Mucosa of rectum (tissue), 2 donors: ENCODE measurements around the gene SORCS1.

ENCODE experiments used
- H3K27ac ChIP-seq, 2 donors: one replicate each; pipeline ENCODE4 v1.7.0; 2013; ENCODE audit warnings: inconsistent platforms in 2 of 2, low read depth in 2 of 2, low read length in 2 of 2
- H3K27me3 ChIP-seq, 2 donors: one replicate each; pipeline ENCODE4 v1.7.0; 2013; ENCODE audit warnings: low read length in 2 of 2; ENCODE audit not compliant: control insufficient read depth in 2 of 2, insufficient read depth in 2 of 2
- H3K36me3 ChIP-seq, 2 donors: one replicate each; pipeline ENCODE4 v1.7.0; 2013; ENCODE audit warnings: low read length in 2 of 2; ENCODE audit not compliant: control insufficient read depth in 2 of 2, insufficient read depth in 2 of 2
- H3K4me1 ChIP-seq, 2 donors: one replicate each; pipeline ENCODE4 v1.7.0; 2013; ENCODE audit warnings: low read length in 2 of 2, mild to moderate bottlenecking in 1 of 2; ENCODE audit not compliant: control insufficient read depth in 2 of 2, insufficient read depth in 2 of 2
- H3K4me3 ChIP-seq, 2 donors: one replicate each; pipeline ENCODE4 v1.7.0; 2013; ENCODE audit warnings: low read length in 2 of 2
- H3K9ac ChIP-seq, 2 donors: one replicate each; pipeline ENCODE4 v1.7.0; 2013; ENCODE audit warnings: low read length in 2 of 2, low read depth in 1 of 2, mild to moderate bottlenecking in 1 of 2
- H3K9me3 ChIP-seq, 2 donors: one replicate each; pipeline ENCODE4 v1.7.0; 2013; ENCODE audit warnings: low read length in 2 of 2; ENCODE audit not compliant: control insufficient read depth in 2 of 2
- donor health status: healthy.
- donor health status: Normal muscosa, but diverticular disease.

The SORCS1 gene

DNA sequence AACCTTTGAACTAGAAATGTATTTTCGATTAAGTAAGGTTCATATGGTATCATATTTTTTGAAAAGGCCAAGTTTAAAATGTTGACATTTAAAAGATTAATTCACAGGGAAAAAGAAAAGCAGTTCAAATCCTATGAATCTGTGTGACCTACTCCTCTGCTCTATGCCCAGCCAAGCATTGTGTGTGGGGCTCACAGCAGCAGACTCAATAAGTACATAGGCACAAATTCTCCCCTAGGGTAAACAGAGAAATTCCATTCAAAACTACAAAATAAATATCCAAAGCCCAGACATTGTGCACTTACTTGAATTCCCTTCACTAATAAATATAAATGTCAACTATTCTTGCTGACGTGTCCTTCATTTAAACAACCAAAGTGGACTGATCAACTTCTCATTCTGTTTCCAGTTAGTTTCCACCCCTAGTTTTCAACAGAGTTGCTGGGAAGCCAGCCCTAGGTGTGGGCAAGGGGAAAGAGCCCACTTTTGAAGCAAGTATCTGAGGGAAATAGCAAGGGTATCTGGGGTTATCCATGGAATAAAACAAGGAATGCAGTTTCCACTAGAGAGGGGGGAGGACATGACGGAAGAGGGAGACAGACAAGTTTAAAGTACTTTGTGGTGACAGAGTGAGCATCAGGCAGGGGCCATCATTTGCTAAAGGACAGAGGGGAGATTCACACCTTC lies 533.3 kb downstream of the SORCS1 start:
- Histone ChIP-seq H3K4me3 (no peak overlapping the region), H3K9ac (no peak overlapping the region), H3K36me3 (no peaks in the 10 kb centered on the region), H3K4me1 (no peaks in the 10 kb centered on the region), H3K9me3 (no peaks in the 10 kb centered on the region), H3K27me3 (no peaks in the 10 kb centered on the region), H3K27ac (no peak overlapping the region)

DNA sequence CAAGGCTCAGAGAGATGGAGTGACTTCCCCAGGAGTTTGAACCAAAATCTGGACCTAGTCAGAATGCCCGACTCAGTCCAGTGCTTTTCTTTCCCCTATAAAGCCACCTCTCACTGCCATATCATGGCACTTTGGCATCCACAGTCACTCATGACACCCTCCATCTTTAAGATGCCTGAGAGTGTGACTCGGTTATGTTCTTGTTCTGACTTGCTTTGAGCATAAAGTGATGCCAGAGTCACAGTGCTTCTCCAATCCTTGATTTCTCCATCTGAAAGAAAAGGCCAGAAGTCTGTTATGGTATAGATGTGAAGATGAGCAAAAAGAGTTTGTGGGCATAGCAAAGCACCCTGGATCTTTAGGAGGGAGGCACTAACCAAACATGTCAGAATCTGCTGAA lies 538.1 kb downstream of the SORCS1 start:
- Histone ChIP-seq H3K9me3 (no peaks in the 10 kb centered on the region), H3K27me3 (no peaks in the 10 kb centered on the region), H3K9ac (no peak overlapping the region), H3K4me1 (no peaks in the 10 kb centered on the region), H3K4me3 (no peak overlapping the region), H3K27ac (no peak overlapping the region), H3K36me3 (no peaks in the 10 kb centered on the region)

DNA sequence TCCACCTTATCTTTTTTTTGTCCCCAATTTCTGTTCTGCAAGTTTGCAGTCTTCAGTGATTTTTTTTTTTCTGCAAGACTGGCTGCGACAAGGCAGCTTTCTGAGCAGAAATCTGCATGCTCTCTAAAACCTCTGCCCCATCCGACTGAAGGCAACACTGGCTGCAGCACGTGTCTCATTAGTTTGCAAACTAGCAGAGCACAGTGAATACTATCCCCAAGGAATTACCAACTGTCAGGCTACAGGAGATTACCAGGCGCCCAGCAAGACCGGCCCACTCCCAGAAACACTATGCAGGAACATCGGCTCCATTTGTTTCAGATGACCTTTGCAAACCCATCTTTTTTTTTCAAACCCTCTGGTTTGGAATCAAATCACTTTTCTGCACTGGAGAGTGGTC lies 538.8 kb downstream of the SORCS1 start:
- Histone ChIP-seq H3K4me1 (no peaks in the 10 kb centered on the region), H3K27me3 (no peaks in the 10 kb centered on the region), H3K9me3 (no peaks in the 10 kb centered on the region), H3K9ac (no peak overlapping the region), H3K36me3 (no peaks in the 10 kb centered on the region), H3K27ac (no peak overlapping the region), H3K4me3 (no peak overlapping the region)

DNA sequence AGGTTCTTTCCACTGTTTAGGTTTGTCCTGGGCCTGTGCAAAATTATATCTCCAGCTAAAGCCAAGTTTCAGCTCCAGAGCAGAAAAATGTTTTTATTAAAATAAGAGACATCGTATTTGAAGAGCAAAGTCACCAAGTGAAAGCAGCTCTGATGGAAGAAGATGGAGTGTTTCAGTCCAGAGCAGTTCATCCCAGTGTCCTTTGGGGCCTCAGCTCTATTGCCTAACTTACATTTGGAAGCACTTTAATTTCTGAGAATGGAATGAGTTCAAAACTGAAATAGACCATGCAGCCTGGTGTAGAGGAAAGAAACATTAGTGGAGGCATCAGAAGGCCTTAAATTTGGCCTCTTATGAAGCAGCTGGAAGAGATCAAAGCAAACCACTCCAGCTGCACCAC lies 545.2 kb downstream of the SORCS1 start:
- Histone ChIP-seq H3K4me3 (no peak overlapping the region), H3K36me3 (no peaks in the 10 kb centered on the region), H3K9me3 (no peaks in the 10 kb centered on the region), H3K9ac (no peak overlapping the region), H3K27me3 (no peaks in the 10 kb centered on the region), H3K27ac (no peak overlapping the region), H3K4me1 (no peaks in the 10 kb centered on the region)

DNA sequence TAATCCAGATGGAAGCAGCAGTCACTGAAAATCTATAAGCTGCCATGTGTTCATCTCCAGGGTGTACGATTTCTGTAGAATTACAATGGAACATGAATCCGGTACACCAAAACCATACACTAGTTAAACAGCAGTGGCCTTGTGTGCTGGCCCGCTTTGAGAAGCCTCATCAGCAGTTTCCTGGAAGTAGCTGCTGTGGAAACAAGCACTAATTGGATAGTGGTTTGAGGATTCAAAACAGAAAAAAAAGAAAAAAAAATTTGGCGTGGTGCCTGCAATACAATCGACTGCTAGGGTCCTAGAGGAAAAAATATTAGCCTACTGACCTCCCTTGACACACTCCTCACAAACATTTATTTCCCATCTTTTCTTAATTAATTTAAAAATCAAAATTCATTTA lies 545.9 kb downstream of the SORCS1 start:
- H3K27me3 ChIP-seq = no peaks in the 10 kb centered on the region
- H3K27ac ChIP-seq = no peak overlapping the region
- H3K9me3 ChIP-seq = no peaks in the 10 kb centered on the region
- H3K9ac ChIP-seq = no peak overlapping the region
- H3K4me1 ChIP-seq = no peaks in the 10 kb centered on the region
- no peak overlapping the region for H3K4me3 ChIP-seq
- no peaks in the 10 kb centered on the region for H3K36me3 ChIP-seq

DNA sequence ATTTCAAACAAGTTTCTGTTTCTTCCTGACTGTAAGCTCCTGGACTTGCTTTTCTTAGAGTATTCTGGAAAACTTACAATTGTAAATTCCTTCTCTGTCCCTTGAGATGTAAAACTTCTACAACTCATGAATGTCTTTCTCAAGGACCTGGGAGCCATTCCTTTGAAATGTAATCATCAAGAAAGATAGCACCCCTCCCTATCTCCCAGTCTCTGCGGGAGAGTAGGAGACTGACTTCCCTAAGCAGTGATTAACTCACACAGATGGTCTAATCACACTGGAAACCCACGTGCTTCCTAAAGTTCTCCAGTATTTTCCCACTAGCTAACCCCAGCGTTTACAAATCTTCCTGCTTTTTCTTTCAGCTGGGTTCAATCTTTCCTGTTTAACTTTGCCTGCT lies 549.4 kb downstream of the SORCS1 start:
- no peak overlapping the region for H3K9ac ChIP-seq
- H3K4me3 ChIP-seq = no peak overlapping the region
- H3K27ac ChIP-seq = no peak overlapping the region
- no peaks in the 10 kb centered on the region for H3K36me3 ChIP-seq
- H3K4me1 ChIP-seq = no peaks in the 10 kb centered on the region
- H3K27me3 ChIP-seq = no peaks in the 10 kb centered on the region
- H3K9me3 ChIP-seq = no peaks in the 10 kb centered on the region

DNA sequence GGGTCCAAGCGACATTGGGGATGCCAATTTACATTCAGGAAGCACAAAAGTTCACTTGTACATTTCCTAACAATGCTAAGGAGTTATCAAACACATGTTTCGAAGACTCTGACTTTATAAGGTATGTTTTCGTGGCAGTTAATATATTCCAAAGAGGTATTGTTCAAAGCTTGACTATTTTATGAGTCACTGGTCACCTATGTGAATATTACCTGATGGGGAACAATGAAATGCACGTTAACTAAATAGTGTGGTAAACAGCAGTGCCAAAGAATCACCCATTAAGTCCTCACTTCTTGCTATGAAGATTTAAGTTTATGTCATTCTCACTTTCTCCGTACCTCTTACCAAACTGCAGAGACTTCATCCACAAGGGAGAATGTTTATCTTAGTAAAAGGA lies 550.2 kb downstream of the SORCS1 start:
- no peak overlapping the region for H3K4me3 ChIP-seq
- no peak overlapping the region for H3K9ac ChIP-seq
- H3K4me1 ChIP-seq = no peaks in the 10 kb centered on the region
- H3K36me3 ChIP-seq = no peaks in the 10 kb centered on the region
- H3K27ac ChIP-seq = no peak overlapping the region
- H3K27me3 ChIP-seq = no peaks in the 10 kb centered on the region
- H3K9me3 ChIP-seq = no peaks in the 10 kb centered on the region

DNA sequence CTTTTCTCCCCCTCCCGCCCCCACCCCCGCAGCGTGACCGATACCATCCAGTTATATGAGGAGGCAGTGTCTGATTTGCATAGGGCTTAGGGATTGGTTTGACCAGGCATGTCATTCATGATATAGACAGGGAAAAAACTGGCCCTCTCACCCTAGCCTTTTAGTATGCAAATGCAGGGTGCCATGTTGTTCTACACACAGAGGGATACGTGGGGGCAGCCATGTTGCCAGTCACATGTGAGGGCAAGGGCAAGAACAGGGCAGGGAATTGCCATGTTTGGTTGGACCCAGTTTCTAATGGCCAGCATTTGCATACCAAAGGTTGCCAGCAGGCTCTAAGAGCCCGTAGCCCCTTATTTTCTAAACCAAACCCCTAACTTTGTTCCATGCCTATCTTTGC lies 552.1 kb downstream of the SORCS1 start:
- H3K9me3 ChIP-seq = no peaks in the 10 kb centered on the region
- no peaks in the 10 kb centered on the region for H3K27me3 ChIP-seq
- H3K9ac ChIP-seq = no peak overlapping the region
- H3K27ac ChIP-seq = no peak overlapping the region
- no peaks in the 10 kb centered on the region for H3K4me1 ChIP-seq
- no peaks in the 10 kb centered on the region for H3K36me3 ChIP-seq
- no peak overlapping the region for H3K4me3 ChIP-seq

DNA sequence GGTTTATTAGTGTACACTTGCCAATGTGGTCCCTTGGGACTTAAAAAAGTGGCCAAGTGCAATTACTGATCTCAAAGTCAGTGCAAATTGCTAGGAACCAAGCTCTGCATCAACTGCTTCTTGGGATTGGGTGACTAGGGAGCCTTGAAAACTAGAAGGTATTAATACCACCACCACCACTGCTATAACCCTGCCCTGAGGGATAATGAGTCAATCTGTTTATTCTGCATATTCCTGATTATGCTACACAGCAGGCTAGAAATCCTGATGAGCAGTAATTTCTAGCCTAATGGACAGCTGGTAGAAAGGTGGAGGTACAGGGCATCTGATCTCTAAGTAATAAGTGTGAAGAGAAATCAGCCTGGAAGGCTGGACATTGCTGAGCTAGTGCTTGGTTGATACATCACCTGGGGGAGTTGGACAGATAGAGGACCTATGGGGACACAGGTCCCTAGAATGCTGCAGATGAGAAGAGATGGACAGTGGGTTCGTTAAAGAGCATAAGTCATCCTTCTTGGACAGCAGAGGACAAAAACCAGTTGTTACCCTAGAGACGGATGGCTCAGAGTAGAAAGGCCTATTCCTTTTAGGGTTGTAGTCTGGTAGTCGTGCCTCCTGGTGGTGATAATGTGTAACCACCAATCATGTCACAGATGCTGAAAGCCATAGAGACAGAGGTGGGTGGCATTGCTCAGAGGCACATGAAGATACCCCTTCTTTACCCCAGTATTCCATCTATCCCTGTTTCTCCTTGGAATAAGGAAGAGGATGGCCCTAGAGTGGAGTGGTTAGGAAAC lies 554.8 kb downstream of the SORCS1 start:
- Histone ChIP-seq H3K9ac (no peak overlapping the region), H3K27me3 (no peaks in the 10 kb centered on the region), H3K36me3 (no peaks in the 10 kb centered on the region), H3K4me3 (no peak overlapping the region), H3K27ac (no peak overlapping the region), H3K9me3 (no peaks in the 10 kb centered on the region), H3K4me1 (no peaks in the 10 kb centered on the region)

DNA sequence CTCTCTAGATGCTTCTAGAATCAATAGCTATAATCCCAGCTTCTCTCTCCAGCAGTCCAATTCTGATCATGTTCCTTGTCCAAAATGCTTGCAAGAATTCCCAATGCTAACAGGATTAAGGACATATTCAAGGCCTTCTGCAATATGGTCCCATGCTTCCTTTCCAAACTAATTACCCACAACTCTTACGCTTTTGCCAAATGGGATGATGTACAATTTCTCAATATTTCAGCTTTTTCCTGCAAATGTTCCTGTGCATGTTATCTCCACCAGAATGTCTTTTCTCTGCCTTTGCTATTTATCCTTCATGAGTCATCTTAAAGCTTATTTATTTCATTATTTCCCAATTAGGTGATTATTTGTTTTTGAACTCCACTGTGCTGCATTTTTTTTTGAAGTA lies 556.4 kb downstream of the SORCS1 start:
- no peaks in the 10 kb centered on the region for H3K36me3 ChIP-seq
- no peak overlapping the region for H3K9ac ChIP-seq
- H3K4me3 ChIP-seq = no peak overlapping the region
- no peaks in the 10 kb centered on the region for H3K4me1 ChIP-seq
- no peaks in the 10 kb centered on the region for H3K27me3 ChIP-seq
- H3K27ac ChIP-seq = no peak overlapping the region
- H3K9me3 ChIP-seq = no peaks in the 10 kb centered on the region
